Neuronal stem cell (in vitro differentiated cells): ENCODE measurements around the gene TRPM7.

Experiments
- DNase-seq: peaks from one replicate; pipeline ENCODE4 v3.0.0-alpha.2; 2013; ENCODE audit warnings: low spot score
- H2AFZ ChIP-seq: one replicate; pipeline ENCODE4 v1.6.1; 2013; ENCODE audit warnings: mild to moderate bottlenecking, low read length, inconsistent platforms
- H2AK5ac ChIP-seq: 2 replicates; pipeline ENCODE4 v1.6.1; 2013; ENCODE audit warnings: low read depth, mild to moderate bottlenecking, inconsistent platforms, low read length, moderate library complexity, mixed read lengths
- H2BK120ac ChIP-seq: 2 replicates; pipeline ENCODE4 v1.6.1; 2013; ENCODE audit warnings: low read depth, mild to moderate bottlenecking, inconsistent platforms, low read length, moderate library complexity, mixed read lengths
- H2BK12ac ChIP-seq: one replicate; pipeline ENCODE4 v1.6.1; 2013; ENCODE audit warnings: low read length, inconsistent platforms
- H2BK15ac ChIP-seq: 2 replicates; pipeline ENCODE4 v1.6.1; 2013; ENCODE audit warnings: mild to moderate bottlenecking, low read length, inconsistent platforms, mixed read lengths
- H2BK5ac ChIP-seq: one replicate; pipeline ENCODE4 v1.6.1; 2013; ENCODE audit warnings: inconsistent platforms, mild to moderate bottlenecking, low read length, moderate library complexity
- H3K14ac ChIP-seq: one replicate; pipeline ENCODE4 v1.6.1; 2013; ENCODE audit warnings: low read length, inconsistent platforms
- H3K18ac ChIP-seq: 2 replicates; pipeline ENCODE4 v1.6.1; 2013; ENCODE audit warnings: low read length, inconsistent platforms
- H3K23ac ChIP-seq: 2 replicates; pipeline ENCODE4 v1.6.1; 2013; ENCODE audit warnings: low read depth, mild to moderate bottlenecking, mixed read lengths, low read length, inconsistent platforms; ENCODE audit not compliant: poor library complexity
- H3K27ac ChIP-seq: replicated peaks from 3 replicates; pipeline ENCODE4 v1.5.1; 2013; ENCODE audit warnings: low read length, inconsistent platforms
- H3K27me3 ChIP-seq, 3 experiments: 2 replicates each; pipeline ENCODE4 v1.6.1; 2013; ENCODE audit warnings: low read length in 3 of 3, mild to moderate bottlenecking in 2 of 3, inconsistent platforms in 1 of 3, low read depth in 1 of 3, mixed read lengths in 1 of 3, moderate library complexity in 1 of 3; ENCODE audit not compliant: control insufficient read depth in 3 of 3, insufficient read depth in 3 of 3
- H3K36me3 ChIP-seq, 2 donors: replicated peaks in 1 of 2; 2 replicates each; pipeline ENCODE4 v1.6.1; 2013; ENCODE audit warnings: low read length in 2 of 2; ENCODE audit not compliant: control insufficient read depth in 2 of 2, insufficient read depth in 2 of 2
- H3K4ac ChIP-seq: 2 replicates; pipeline ENCODE4 v1.6.1; 2013; ENCODE audit warnings: inconsistent platforms, mild to moderate bottlenecking, low read length, moderate library complexity
- H3K4me1 ChIP-seq, 2 donors: 1 replicate in 1 of 2; 2 replicates in 1 of 2; pipeline ENCODE4 v1.6.1; 2013; ENCODE audit warnings: low read length in 2 of 2, low read depth in 1 of 2; ENCODE audit not compliant: control insufficient read depth in 2 of 2, insufficient read depth in 1 of 2
- H3K4me2 ChIP-seq: one replicate; pipeline ENCODE4 v1.6.1; 2013; ENCODE audit warnings: mild to moderate bottlenecking, low read length, inconsistent platforms; ENCODE audit not compliant: insufficient read depth, poor library complexity, severe bottlenecking
- H3K4me3 ChIP-seq, 2 donors: 2 replicates each; pipeline ENCODE4 v1.5.1; 2013; ENCODE audit warnings: low read length in 2 of 2, mild to moderate bottlenecking in 2 of 2, inconsistent platforms in 1 of 2, moderate library complexity in 1 of 2
- H3K79me1 ChIP-seq: one replicate; pipeline ENCODE4 v1.6.1; 2013; ENCODE audit warnings: low read depth, mild to moderate bottlenecking, inconsistent platforms, low read length, moderate library complexity
- H3K9ac ChIP-seq: one replicate; pipeline ENCODE4 v1.6.1; 2013; ENCODE audit warnings: mild to moderate bottlenecking, low read depth, low read length, inconsistent platforms; ENCODE audit not compliant: poor library complexity
- H3K9me3 ChIP-seq, 2 donors: replicated peaks in 1 of 2; 2 replicates each; pipeline versions ENCODE3 to v1.6.1; 2013; ENCODE audit warnings: low read length in 2 of 2, mild to moderate bottlenecking in 2 of 2, inconsistent platforms in 1 of 2, low read depth in 1 of 2, mixed read lengths in 1 of 2, moderate library complexity in 1 of 2; ENCODE audit not compliant: control insufficient read depth in 2 of 2, insufficient read depth in 1 of 2
- H4K8ac ChIP-seq: one replicate; pipeline ENCODE4 v1.6.1; 2013; ENCODE audit warnings: low read depth, mild to moderate bottlenecking, inconsistent platforms, low read length, moderate library complexity
- H4K91ac ChIP-seq: one replicate; pipeline ENCODE4 v1.6.1; 2013; ENCODE audit warnings: low read length, low read depth, mild to moderate bottlenecking, inconsistent platforms; ENCODE audit not compliant: poor library complexity
- WGBS, 2 donors: extraction: QIAGEN DNeasy Blood & Tissue Kit; methylation state at CpG; one replicate each; pipeline ENCODE4 v1.1.7; 2013; ENCODE audit warnings: missing lambda C conversion rate in 2 of 2, mixed read lengths in 1 of 2; ENCODE audit not compliant: insufficient read length in 2 of 2, insufficient replicate concordance in 1 of 2; ENCODE audit errors: extremely low coverage in 2 of 2; 5-methylcytosine and 5-hydroxymethylcytosine counted together

TRPM7 gene

DNA sequence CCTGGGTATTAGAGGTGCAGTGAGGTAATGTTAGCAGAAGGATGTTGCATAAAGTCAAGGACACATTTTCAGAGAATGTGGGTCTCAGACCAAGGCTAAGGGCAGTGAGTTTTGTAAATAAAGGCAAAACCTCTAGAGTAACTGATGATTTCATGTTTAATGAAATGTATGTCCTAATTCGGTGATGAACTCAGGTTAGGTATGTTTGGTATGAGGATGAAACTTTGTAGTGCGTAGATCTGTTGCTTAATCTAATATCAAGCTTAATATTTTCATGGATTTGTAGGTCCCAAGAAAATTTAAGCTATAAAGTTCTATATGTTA lies 143.7 kb downstream of the TRPM7 start:
- Histone ChIP-seq H3K4me3 (no peak overlapping the region), H3K4ac (no peak overlapping the region)
- no CpG with 5 or more reads among the region's 2 CpGs for WGBS, 2 donors

DNA sequence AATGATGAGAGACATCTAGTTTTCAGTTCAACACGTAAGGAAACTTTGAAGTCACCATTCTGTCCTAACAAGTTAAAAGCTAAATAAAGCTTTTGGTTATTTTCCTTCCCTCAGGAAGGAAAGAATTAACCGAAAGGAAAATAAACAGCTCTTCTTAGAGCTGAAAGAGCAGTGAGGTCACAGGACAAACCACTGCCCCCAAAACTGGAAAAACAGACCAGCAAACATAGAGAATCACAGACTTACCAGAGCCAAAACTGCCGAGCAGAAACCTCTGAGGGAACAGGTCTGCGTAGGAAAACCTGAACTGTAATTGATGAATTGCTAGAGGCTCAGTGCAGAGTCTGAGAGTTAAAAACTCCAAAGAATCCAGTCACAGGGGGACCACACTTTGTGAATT lies 154.8 kb downstream of the TRPM7 start:
- Histone ChIP-seq H3K18ac (no peak overlapping the region), H2BK5ac (no peak overlapping the region)

More for the DNA sequence above, 143.7 kb downstream of the TRPM7 start:
- H2AFZ ChIP-seq = no peak overlapping the region
- H3K23ac ChIP-seq = no peak overlapping the region
- H2BK120ac ChIP-seq = no peak overlapping the region
- H3K4me2 ChIP-seq = no peak overlapping the region
- H3K36me3 ChIP-seq = no peaks in the 10 kb centered on the region
- H3K79me1 ChIP-seq = peaks cover 3% of the 10 kb centered on the region
- peaks cover 0 to 2% of the 10 kb centered on the region in 2 donors for H3K4me1 ChIP-seq
- H3K9ac ChIP-seq = no peak overlapping the region
- no peak overlapping the region for H2BK12ac ChIP-seq
- no peak overlapping the region for H4K91ac ChIP-seq
- H4K8ac ChIP-seq = no peak overlapping the region
- H3K27me3 ChIP-seq = no peaks in the 10 kb centered on the region
- no peaks in the 10 kb centered on the region for H3K9me3 ChIP-seq
- H3K14ac ChIP-seq = no peak overlapping the region
- no peak overlapping the region for H2AK5ac ChIP-seq
- no peak overlapping the region for H3K18ac ChIP-seq
- H2BK15ac ChIP-seq = no peak overlapping the region
- no peak for DNase-seq
- H2BK5ac ChIP-seq = no peak overlapping the region
- no peak overlapping the region for H3K27ac ChIP-seq

DNA sequence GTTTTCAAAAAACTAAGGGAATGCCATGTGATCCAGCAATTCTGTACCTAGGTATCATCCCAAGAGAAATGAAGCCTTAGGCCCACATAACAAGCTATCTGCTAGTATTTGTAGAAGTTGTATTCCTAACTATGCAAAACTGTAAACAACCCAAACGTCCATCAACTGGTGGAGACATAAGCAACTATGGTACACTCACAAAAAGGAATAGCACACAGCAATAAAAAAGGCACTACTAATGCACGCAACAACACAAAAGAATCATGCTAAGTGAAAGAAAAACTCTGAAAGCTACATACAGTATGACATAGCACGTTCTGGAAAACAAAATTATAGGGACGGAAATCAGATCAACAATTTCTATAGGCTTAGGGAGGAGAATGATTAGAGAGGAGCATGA lies 155.4 kb downstream of the TRPM7 start:
- no peaks in the 10 kb centered on the region for H3K9me3 ChIP-seq
- no peak for DNase-seq
- no peak overlapping the region for H3K23ac ChIP-seq
- no peak overlapping the region for H2BK5ac ChIP-seq
- no peak overlapping the region for H2BK120ac ChIP-seq
- no CpG with 5 or more reads among the region's 4 CpGs for whole genome bisulfite sequencing, 2 donors
- no peak overlapping the region for H3K9ac ChIP-seq
- H2BK15ac ChIP-seq = no peak overlapping the region
- H3K4me1 ChIP-seq = no peaks in the 10 kb centered on the region
- H2AK5ac ChIP-seq = no peak overlapping the region
- H3K14ac ChIP-seq = no peak overlapping the region
- H4K91ac ChIP-seq = no peak overlapping the region
- no peaks in the 10 kb centered on the region for H3K36me3 ChIP-seq
- no peaks in the 10 kb centered on the region for H3K79me1 ChIP-seq
- no peak overlapping the region for H2BK12ac ChIP-seq
- H3K27me3 ChIP-seq = no peaks in the 10 kb centered on the region
- no peak overlapping the region for H3K18ac ChIP-seq
- H3K4me2 ChIP-seq = no peak overlapping the region
- H4K8ac ChIP-seq = no peak overlapping the region
- H3K27ac ChIP-seq = no peak overlapping the region
- H3K4me3 ChIP-seq = no peak overlapping the region
- no peak overlapping the region for H3K4ac ChIP-seq
- H2AFZ ChIP-seq = no peak overlapping the region

More for the DNA sequence above, 154.8 kb downstream of the TRPM7 start:
- H4K91ac ChIP-seq = no peak overlapping the region
- no peaks in the 10 kb centered on the region for H3K27me3 ChIP-seq
- no peak for DNase-seq
- H3K23ac ChIP-seq = no peak overlapping the region
- no peak overlapping the region for H3K14ac ChIP-seq
- no peaks in the 10 kb centered on the region for H3K79me1 ChIP-seq
- H3K9me3 ChIP-seq = no peaks in the 10 kb centered on the region
- no peak overlapping the region for H3K9ac ChIP-seq
- no peak overlapping the region for H3K4ac ChIP-seq
- H2BK12ac ChIP-seq = no peak overlapping the region
- no peak overlapping the region for H2AK5ac ChIP-seq
- H3K27ac ChIP-seq = no peak overlapping the region
- no peak overlapping the region for H2AFZ ChIP-seq
- no peak overlapping the region for H2BK120ac ChIP-seq
- H3K36me3 ChIP-seq = no peaks in the 10 kb centered on the region
- no peak overlapping the region for H3K4me3 ChIP-seq
- no peak overlapping the region for H4K8ac ChIP-seq
- WGBS, 2 donors = no CpG with 5 or more reads among the region's 4 CpGs
- no peak overlapping the region for H3K4me2 ChIP-seq
- no peak overlapping the region for H2BK15ac ChIP-seq
- no peaks in the 10 kb centered on the region for H3K4me1 ChIP-seq

DNA sequence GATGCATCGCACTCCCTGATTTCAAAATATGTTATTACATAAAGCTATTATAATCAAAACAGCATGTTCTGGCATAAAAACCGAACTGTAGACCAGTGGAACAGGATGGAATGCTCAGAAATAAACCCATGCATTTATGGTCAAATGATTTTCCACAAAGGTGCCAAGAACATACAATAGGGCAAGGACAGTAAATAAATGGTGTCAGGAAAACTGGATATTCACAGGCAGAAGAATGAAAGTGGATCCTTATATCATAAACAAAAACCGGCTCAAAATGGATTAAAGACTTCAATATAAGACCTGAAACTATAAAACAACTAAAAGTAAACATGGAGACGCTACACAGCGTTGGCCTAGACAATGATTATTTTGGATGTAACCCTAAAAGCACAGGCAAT lies 162.7 kb downstream of the TRPM7 start:
- no peak overlapping the region for H2AK5ac ChIP-seq
- no peak overlapping the region for H4K91ac ChIP-seq
- no peaks in the 10 kb centered on the region for H3K27me3 ChIP-seq
- H3K79me1 ChIP-seq = no peaks in the 10 kb centered on the region
- H2BK12ac ChIP-seq = no peak overlapping the region
- no peaks in the 10 kb centered on the region for H3K36me3 ChIP-seq
- H2BK5ac ChIP-seq = no peak overlapping the region
- no peak overlapping the region for H3K23ac ChIP-seq
- H3K4ac ChIP-seq = no peak overlapping the region
- no peak overlapping the region for H3K9ac ChIP-seq
- no CpG with 5 or more reads among the region's 5 CpGs for WGBS, 2 donors
- no peak for DNase-seq
- H3K27ac ChIP-seq = no peak overlapping the region
- H4K8ac ChIP-seq = no peak overlapping the region
- no peak overlapping the region for H2AFZ ChIP-seq
- no peaks in the 10 kb centered on the region for H3K9me3 ChIP-seq
- H3K4me1 ChIP-seq = no peaks in the 10 kb centered on the region
- H2BK120ac ChIP-seq = no peak overlapping the region
- H3K18ac ChIP-seq = no peak overlapping the region
- no peak overlapping the region for H3K14ac ChIP-seq
- no peak overlapping the region for H3K4me2 ChIP-seq
- no peak overlapping the region for H2BK15ac ChIP-seq
- H3K4me3 ChIP-seq = no peak overlapping the region
